ENCODE measurements around the gene PACSIN1.
"Not testable (repeated sequence)": the region's sequence is repeated elsewhere in the genome, so short reads cannot be mapped to it uniquely, and the experiment has no call there.

PACSIN1 gene

GRCh38 chr6:34485321-34486060, 19.6 kb downstream of the PACSIN1 start:
- no peak for DNase-seq (ENCODE audit: low spot score)

- DNase-seq (ENCODE audit: low spot score), result no peak
Observed at GRCh38 chr6:34486106-34486740, 20.3 kb downstream of the PACSIN1 start.

GRCh38 chr6:34486886-34487285, 21.0 kb downstream of the PACSIN1 start:
- DNase-seq (ENCODE audit: low spot score), result not testable (repeated sequence)

GRCh38 chr6:34487536-34487935, 21.7 kb downstream of the PACSIN1 start:
- no peak for DNase-seq (ENCODE audit: low spot score)

GRCh38 chr6:34489207-34489805, 23.4 kb downstream of the PACSIN1 start:
- no peak for DNase-seq (ENCODE audit: low spot score)

- no peak for DNase-seq (ENCODE audit: low spot score)
Observed at GRCh38 chr6:34490390-34491090, 24.7 kb downstream of the PACSIN1 start.

- no peak for DNase-seq (ENCODE audit: low spot score)
Observed at GRCh38 chr6:34491091-34491430, 25.2 kb downstream of the PACSIN1 start.

GRCh38 chr6:34493344-34493743, 27.5 kb downstream of the PACSIN1 start:
- no peak for DNase-seq (ENCODE audit: low spot score)

- DNase-seq (ENCODE audit: low spot score), result no peak
Observed at GRCh38 chr6:34494973-34495372, 29.1 kb downstream of the PACSIN1 start.

- no peak for DNase-seq (ENCODE audit: low spot score)
Observed at GRCh38 chr6:34496103-34496685, 30.3 kb downstream of the PACSIN1 start.

GRCh38 chr6:34497411-34497810, 31.5 kb downstream of the PACSIN1 start:
- DNase-seq (ENCODE audit: low spot score), result no peak

GRCh38 chr6:34506718-34507117, 40.8 kb downstream of the PACSIN1 start:
- DNase-seq (ENCODE audit: low spot score), result no peak

GRCh38 chr6:34508425-34508824, 42.5 kb downstream of the PACSIN1 start:
- no peak for DNase-seq (ENCODE audit: low spot score)

GRCh38 chr6:34509782-34510181, 43.9 kb downstream of the PACSIN1 start:
- DNase-seq (ENCODE audit: low spot score), result no peak

- no peak for DNase-seq (ENCODE audit: low spot score)
Observed at GRCh38 chr6:34510299-34510698, 44.4 kb downstream of the PACSIN1 start.

GRCh38 chr6:34511214-34511914, 45.5 kb downstream of the PACSIN1 start:
- no peak for DNase-seq (ENCODE audit: low spot score)

GRCh38 chr6:34511915-34512737, 46.2 kb downstream of the PACSIN1 start:
- DNase-seq (ENCODE audit: low spot score), result no peak

GRCh38 chr6:34512738-34513115, 46.9 kb downstream of the PACSIN1 start:
- no peak for DNase-seq (ENCODE audit: low spot score)

GRCh38 chr6:34513646-34514045, 47.8 kb downstream of the PACSIN1 start:
- DNase-seq (ENCODE audit: low spot score), result no peak

- DNase-seq (ENCODE audit: low spot score), result no peak
Observed at GRCh38 chr6:34514112-34514511, 48.2 kb downstream of the PACSIN1 start.

Data from kidney capillary endothelial cell (primary cell).